Effector CD4-positive, alpha-beta T cell (primary cell): ENCODE data around the gene HIBCH.
"Not testable (repeated sequence)": the region's sequence is repeated elsewhere in the genome, so short reads cannot be mapped to it uniquely, and the experiment has no call there.

Experiments
- DNase-seq: peaks from one replicate; pipeline ENCODE4 v3.0.0-alpha.2; 2020

HIBCH gene

DNA sequence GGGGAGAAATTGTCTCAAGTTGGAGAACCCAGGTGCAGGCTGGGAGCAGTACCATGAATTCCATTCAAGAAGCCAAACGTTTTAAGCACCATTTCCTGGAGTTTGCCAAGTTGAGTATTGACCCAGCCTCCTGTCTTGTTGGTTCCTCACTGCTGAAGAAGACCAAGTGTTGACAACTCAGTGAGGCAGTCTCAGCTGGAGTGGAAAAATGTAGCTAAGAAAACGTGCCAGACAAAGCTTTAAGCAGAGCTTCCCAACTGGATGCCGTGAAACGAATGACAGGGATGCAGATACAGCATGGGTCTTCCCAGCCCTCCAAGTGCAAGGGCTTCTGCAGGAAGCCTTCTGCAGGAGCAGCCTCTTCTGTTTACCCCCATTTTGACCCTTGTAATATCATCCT lies 23.0 kb upstream of the HIBCH start:
- DNase-seq, result no peak

DNA sequence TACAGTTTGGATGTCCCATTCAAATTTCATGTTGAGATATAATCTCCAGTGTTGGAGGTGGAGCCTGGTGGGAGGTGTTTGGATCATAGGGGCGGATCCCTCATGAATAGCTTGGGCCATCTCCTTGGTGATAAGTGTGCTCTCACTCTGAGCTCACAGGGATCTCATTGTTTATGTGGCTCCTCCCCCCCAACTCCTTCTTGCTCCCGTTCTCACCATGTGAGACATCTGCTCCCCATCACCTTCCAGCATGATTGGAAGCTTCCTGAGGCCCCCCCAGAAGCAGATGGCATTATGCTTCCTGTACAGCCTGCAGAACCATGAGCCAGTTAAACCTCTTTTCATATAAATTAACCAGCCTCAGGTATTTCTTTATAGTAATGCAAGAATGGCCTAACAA lies 20.7 kb upstream of the HIBCH start:
- DNase-seq, result no peak

DNA sequence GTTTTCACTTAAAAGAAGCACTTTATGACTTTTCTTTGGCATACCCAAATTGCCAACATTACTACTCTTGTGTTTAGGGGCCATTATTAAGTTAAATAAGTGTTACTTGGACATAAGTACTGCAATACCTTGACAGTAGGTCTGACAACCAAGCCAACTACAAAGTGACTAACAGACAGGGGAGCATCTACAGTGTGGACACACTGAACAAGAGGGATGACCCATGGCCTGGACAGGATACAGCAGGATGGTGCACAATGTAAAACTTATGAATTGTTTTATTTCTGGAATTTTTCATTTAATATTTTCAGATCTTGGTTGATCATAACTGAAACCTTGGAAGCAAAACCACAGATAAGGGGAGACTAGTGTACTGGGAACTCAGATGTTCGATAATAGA lies 19.8 kb upstream of the HIBCH start:
- no peak for DNase-seq

- DNase-seq, result no peak
These were observed 18.8 kb upstream of the HIBCH start for GRCh38 chr2:190338453-190338852.

GRCh38 chr2:190336420-190336819 lies 16.8 kb upstream of the HIBCH start:
- DNase-seq, result no peak

DNA sequence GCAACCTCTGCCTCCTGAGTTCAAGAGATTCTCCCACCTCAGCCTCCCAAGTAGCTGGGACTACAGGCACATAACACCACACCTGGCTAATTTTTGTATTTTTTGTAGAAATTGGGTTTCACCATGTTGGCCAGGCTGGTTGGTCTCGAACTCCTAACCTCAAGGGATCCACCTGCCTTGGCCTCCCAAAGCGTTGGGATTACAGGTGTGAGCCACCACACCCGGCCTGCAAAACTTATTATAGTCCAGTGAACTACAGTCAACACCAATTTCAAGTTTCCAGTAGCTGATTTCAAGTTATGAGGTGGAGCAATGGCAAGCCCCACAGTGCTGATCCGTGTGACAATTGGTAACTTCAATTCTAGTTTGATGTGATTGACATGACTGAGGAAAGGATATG lies 16.0 kb upstream of the HIBCH start:
- DNase-seq, result not testable (repeated sequence)

GRCh38 chr2:190335225-190335559 lies 15.6 kb upstream of the HIBCH start:
- no peak for DNase-seq

DNA sequence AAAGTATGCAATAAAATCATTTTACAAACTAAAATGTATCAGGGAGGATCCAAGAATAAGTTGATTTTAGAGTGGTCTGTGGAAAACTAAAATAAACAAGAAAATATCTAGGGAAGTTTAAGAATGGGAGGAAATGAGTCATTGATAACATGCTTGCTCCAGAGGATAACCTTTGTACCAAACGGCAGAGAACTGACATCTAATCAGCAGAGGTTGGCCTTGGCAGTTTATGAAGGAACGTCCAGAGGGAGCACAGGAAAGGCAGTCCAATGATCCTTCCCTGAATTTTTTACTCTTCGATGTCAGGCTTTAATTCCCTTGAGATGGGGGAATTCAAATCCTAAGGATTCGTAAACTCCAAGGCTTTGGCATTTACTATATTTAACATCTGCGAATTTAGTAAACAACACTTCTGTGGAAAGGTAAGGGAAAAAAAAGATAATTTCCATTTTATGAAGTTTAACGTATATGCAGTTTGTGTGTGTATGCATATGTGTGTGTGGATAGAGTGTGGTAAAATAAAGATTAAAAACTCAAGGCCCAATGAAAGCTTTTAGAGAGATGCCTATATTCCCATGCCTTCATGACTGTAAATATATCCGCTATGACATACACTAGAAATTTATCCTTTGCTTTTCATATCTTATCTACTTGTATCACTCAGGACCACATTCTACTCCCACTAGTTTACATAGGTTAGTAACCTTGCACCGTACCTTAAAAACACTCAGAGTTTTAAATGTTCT lies 15.0 kb upstream of the HIBCH start:
- DNase-seq, result no peak

DNA sequence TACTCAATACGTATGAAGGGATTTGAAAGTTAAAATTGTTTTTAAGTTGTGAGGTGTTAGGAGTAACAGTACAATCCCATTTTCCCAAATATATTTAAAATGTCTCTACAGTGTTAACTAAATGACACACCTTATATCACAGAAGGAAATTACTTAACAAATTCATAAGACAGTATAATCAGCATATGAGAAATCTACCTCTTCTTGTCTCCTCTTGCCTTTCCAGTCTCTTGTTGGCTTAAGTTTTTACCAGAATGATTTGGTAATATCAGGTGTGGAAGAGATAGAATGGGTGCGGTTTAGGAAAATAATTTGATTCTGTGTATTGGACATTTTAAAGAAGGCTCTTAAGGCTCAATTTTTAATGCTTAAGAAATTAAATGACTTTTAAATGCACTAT lies 14.3 kb upstream of the HIBCH start:
- DNase-seq, result no peak

DNA sequence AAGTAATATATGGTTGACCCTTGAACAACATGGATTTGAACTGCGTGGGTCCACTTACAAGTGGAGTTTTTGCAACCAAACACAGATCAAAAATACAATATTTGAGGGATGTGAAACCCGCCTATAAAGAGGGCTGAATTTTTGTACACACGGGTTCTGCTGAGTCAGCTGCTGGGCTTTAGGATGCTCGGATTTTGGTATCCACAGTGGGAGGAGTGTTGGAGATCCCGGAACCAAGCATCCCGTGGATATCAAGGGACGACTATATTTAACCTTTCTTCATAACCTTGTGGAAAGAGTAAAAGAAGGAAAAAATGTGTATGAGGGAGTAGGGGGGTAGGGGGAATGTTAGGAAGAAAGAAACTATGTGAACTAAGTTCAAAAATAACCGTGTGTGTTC lies 13.8 kb upstream of the HIBCH start:
- DNase-seq, result no peak

DNA sequence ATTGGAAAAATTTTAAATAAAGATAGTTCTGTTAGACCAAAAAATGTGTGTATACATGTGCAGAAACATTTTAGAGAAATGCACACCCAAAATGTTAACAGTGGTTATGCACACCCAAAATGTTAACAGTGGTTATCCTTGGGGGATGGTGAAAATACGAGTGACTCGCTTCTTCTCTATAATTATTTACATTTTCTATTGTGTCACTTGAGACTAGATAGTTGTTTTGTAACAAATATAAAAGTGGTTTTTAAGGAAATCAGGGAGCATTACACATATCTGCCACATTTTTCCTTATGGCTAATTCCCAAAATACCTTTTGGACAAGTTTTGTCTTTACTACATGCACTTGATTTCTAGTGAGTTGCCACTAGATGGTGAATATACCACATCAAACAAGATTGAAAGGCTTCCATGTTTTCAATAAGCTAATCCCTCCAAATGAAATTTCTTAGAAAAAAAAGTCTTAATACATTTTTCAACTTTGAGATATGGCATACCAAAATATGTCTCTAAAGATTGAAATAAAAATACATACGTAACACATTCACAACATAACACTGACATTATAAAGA lies 9.0 kb upstream of the HIBCH start:
- no peak for DNase-seq

GRCh38 chr2:190327867-190328572 lies 8.4 kb upstream of the HIBCH start:
- no peak for DNase-seq

DNA sequence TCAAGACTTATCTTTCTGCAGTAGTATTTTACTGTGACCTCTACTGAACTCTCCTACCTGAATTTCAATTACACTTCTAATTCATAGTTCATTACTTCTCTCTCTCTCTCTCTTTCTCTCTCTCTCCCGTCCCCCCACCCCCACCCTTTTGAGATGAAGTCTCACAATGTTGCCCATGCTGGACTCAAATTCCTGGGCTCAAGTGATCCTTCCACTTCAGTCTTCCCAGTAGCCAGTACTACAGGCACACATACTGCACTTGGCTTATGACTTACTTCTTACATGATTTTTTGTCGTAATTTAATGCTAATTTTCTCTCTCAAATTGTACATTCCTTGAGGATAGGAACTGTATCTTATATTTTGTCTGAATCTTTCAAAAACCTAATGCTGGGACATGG lies 6.0 kb upstream of the HIBCH start:
- no peak for DNase-seq

- DNase-seq, result no peak
These were observed 3.8 kb upstream of the HIBCH start for GRCh38 chr2:190323406-190323805.

DNA sequence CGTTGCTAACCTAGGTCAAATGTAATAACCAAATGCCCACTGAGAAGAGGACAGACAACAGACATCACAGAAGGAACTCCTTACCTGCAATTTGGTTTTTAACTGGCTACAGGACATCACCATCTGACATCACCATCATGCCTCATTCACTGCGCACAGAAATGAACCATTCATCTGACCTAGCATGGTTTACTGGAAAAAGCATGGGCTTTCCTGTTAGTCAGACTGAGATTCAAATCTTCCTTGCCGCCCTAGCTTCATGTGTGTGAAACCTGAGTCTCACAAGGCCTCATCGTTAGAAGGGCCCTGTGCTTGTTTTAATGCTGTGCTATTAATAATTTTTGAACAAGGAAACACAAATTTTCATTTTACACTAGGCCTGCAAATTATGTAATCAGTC lies 1.1 kb upstream of the HIBCH start:
- no peak for DNase-seq

DNA sequence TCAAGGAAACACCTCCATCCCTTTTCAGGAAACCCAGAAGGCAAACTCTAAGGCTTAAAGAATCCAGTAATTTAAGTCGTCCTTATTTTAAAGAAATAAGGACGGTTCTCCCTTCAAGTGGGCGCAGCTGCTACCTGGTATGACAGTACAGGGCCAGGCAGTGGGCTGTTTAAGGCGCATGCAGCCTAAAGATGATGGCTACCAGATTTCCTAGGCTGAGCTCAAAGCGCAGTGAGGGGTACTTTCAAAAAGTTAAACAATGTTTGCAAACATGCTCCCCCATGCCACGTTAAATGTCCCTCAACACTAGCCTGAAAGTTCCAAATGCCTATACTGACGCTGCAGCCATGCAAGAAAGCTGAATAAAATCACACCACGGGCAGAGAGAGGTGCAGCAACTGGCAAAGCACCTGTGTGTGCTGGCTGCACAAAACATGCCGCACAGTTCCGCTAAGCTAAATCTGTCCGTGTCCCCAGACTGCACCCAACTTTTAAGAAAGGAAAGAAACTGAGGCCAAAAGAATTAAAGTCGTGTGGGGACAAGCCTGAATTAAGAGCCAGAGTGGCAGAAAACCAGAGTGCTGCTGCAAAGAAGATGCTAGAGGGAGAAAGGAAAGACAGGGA lies 583 bp downstream of the HIBCH start:
- DNase-seq, result no peak

GRCh38 chr2:190318514-190318913 lies 1.1 kb downstream of the HIBCH start:
- DNase-seq, result no peak

DNA sequence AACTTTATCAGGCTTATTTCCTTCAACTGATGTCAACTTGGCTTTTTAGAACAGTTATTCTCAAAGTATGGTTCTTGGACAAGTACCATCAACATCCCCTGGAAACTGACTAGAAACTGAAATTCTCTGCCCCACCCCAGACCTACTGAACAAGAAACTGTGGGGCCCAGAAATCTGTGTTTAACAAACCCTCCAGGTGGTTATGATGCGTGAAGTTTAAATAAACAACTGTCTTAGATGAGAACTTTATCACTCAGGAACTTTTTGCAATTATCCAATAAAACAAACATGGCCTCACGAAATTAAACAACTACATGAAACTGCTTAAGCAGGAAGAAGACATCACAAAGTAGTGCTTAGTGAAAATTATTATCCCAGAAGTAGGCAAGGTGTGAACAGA lies 4.4 kb downstream of the HIBCH start:
- DNase-seq, result no peak

- no peak for DNase-seq
These were observed 5.7 kb downstream of the HIBCH start for GRCh38 chr2:190313880-190314279.

DNA sequence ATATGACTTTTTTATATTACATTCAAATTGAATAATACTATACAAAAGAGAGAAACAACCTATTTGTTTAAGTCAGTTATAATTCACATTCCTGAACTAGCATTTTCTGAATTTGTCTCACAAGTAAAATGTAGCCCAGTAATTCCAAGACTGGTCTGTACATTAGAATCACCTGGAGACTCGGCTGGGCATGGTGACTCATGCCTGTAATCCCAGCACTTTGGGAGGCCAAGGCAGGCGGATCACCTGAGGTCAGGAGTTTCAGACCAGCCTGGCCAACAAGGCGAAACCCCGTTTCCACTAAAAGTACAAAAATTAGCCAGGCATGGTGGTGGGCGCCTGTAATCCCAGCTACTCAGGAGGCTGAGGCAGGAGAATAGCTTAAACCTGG lies 7.0 kb downstream of the HIBCH start:
- DNase-seq, result not testable (repeated sequence)

DNA sequence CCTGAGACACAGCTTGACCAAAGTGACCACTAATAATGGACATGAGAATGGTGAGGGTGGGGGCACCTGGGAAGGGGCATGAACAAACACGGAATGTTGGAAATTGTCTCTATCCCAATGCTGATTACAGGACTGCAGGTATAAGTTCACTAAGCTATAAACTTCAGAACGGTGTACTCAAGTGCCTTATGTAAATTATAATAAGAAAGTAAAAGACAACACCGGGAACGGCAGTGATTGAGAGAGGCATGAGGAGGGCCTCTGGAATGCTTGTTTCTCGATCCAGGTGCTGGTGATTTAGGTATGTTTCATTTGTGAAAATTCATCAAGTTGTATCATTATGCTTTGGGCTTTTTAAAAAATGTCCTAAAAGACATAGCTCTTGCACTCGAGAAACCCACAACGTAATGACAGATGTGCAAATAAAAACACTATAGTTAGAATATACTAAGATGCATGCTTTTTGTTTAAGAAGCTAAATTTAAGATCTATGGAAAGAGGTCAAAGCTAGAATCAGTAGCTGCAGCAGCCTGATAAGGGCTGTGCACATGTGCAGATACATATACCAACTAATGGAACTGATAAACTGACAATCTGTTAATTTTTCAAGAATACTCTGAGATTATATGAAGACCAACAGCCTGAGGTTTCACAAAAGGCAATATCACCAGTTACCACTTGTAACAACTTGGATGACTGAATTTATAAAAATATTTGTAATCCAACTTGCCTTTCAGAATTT lies 7.6 kb downstream of the HIBCH start:
- DNase-seq, result no peak

- DNase-seq, result no peak
These were observed 11.6 kb downstream of the HIBCH start for GRCh38 chr2:190308031-190308430.

- no peak for DNase-seq
These were observed 15.2 kb downstream of the HIBCH start for GRCh38 chr2:190304404-190304803.
